NCI-H526 (cell line): ENCODE measurements around the gene ELOA.
"Not testable (repeated sequence)": the region's sequence is repeated elsewhere in the genome, so short reads cannot be mapped to it uniquely, and the experiment has no call there.

Experiments
- DNase-seq, 2 experiments: peaks; one replicate each; lab custom pipeline; 2025; lab: John Stamatoyannopoulos, UW

Gene ELOA

GRCh38 chr1:23783141-23783540 lies 39.9 kb downstream of the ELOA start:
- not testable (repeated sequence) for DNase-seq

- DNase-seq: no peak
These were observed 41.6 kb downstream of the ELOA start for GRCh38 chr1:23784846-23785245.

- DNase-seq: no peak
These were observed 44.4 kb downstream of the ELOA start for GRCh38 chr1:23787701-23788100.

GRCh38 chr1:23788695-23789094 lies 45.4 kb downstream of the ELOA start:
- DNase-seq: no peak

- DNase-seq: peak; percentile 83 to 96
These were observed 47.6 kb downstream of the ELOA start, which contains the start of gene LYPLA2 for GRCh38 chr1:23790696-23791515. Gene LYPLA2, plus strand, starts transcription at chr1:23791145. Its CDS starts 1,538 bp downstream, at chr1:23792683.

- DNase-seq: peak; percentile 18 to 52
These were observed 48.3 kb downstream of the ELOA start for GRCh38 chr1:23791516-23792047.

- no peak for DNase-seq
These were observed 49.1 kb downstream of the ELOA start for GRCh38 chr1:23792151-23792945.

DNA sequence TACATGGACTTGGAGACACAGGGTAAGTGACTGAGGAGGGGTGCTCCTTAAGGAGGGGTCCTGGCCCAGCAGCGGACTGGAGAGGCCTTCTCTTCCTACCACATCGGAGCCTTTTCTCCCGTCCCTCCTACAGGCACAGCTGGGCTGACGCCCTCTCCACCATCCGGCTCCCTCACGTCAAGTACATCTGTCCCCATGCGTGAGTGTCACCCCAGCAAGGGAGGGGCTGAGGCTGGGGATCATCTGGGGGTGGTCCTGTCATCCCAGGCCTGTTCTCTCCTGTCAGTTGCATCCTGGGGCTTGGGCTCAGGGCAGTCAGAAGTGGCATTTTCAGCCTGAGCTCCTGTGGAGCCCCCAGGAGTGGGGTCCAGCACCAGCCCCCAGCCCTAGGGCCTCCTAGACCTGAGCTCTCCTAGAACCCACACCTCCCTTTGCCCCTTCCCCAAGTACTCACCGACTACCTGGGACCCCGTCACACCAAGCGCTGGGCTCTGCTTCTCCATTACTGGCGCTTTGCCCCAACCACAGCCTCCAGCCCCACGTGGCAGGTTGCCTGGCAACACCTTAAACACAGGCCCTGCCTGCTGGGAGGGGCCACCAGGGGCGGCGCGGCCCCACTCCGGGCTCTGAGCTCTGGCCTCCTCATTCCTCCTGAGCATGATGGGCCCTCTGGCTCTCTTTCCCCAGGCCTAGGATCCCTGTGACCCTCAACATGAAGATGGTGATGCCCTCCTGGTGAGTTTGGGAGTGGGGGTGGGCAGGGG lies 49.9 kb downstream of the ELOA start:
- DNase-seq: peak in 1 of 2 experiments; percentile 45

DNA sequence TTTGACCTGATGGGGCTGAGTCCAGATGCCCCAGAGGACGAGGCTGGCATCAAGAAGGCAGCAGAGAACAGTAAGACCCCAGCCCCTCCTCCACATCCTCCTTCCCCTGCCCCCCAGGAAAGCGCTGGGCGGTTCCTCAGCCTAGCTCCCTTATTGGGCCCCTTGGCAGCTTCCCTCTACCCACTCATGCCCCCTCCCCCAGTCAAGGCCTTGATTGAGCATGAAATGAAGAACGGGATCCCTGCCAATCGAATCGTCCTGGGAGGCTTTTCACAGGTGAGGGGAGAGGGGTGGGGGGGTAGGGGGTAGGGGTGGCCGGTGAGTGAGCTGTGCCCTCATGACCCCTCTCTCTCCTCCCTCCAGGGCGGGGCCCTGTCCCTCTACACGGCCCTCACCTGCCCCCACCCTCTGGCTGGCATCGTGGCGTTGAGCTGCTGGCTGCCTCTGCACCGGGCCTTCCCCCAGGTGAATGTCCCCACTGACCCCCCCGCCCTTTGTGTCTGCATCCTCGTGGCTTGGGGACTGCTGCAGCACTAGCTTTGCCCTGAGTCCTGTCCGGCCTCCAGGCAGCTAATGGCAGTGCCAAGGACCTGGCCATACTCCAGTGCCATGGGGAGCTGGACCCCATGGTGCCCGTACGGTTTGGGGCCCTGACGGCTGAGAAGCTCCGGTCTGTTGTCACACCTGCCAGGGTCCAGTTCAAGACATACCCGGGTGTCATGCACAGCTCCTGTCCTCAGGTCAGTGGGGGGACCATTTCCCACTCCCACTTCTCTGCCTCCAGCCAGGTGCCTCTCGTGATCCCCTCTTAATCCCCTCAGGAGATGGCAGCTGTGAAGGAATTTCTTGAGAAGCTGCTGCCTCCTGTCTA lies 50.8 kb downstream of the ELOA start:
- DNase-seq: no peak

- DNase-seq: not testable (repeated sequence)
These were observed 51.5 kb downstream of the ELOA start for GRCh38 chr1:23794732-23795182.

- no peak for DNase-seq
These were observed 52.6 kb downstream of the ELOA start for GRCh38 chr1:23795676-23796465.

DNA sequence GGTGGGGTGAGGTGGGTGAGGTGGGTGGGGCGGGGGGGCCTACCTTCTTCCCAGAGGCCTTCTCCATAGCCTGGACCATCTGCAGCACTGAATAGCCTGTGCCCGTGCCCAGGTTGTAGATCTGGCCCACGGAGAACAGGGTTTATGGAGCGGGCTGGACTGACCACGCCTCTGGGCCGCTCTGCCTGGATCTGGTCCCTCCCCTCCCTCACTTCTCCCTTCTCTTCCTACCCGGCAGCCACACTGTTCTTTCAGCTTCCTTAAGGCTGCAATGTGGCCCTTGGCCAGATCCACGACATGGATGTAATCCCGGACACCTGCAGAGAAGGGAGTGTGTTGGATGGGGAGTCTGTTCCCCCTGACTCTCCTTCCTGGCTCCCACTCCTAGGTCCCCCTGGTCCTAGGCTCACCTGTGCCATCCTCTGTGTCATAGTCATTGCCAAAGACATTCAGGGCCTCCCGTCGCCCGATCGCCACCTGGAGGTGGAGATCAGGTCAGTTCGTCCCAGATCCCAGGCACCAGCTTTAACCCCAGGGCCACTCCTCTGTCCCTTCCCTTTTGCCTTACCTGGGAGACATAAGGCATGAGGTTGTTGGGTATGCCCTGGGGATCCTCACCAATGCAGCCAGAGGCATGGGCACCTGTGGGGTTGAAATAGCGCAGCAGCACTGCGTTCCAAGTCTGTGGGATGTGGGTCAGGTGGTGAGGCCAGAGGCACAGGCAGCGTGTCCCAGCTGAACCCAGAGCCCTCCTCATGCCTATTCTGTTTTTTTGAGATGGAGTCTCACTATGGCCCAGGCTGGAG lies 53.4 kb downstream of the ELOA start:
- peak in 1 of 2 experiments; percentile 22 for DNase-seq

DNA sequence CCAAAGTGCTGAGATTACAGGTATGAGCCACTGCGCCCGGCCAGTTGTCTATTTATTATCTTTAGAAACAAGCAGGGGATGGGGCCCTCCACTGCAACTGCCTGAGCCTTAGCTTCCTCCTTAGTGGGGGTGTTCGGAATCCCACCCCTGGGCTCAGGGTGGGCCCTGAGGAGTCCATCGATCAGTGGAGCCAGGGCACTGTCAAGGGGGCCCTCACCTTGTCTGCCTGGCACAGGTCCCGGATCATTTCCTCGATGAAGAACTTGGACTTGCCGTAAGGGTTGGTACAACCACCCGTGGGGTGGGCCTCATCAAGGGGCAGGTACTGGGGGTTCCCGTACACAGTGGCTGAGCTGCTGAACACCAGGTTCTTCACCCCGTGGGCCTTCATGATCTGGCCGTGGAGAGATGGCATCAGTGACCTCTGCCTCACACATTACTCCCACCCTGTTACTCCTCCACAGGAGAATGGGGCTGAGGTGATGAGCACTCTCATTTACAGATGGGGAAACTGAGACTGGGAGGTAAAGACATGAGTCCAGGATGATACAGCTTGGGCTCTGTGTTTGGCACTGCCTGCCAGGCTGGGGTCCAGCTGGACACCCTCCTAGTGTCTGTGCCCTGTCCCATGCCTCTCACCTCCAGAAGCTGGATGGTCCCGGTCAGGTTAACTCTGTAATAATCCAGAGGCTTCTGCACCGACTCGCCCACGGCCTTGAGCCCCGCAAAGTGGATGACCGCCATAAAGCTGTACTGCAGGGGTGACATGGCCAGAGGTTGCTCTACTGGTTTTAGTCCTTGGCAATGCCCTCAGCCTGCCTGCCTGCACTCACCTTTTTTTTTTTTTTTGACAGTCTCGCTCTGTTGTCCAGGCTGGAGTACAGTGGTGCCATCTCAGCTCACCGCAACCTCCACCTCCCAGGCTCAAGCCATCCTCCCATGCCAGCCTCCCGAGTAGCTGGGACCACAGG lies 54.5 kb downstream of the ELOA start:
- DNase-seq: no peak

- no peak for DNase-seq
These were observed 55.4 kb downstream of the ELOA start for GRCh38 chr1:23798662-23799142.

- DNase-seq: no peak
These were observed 55.9 kb downstream of the ELOA start for GRCh38 chr1:23799255-23799569.

DNA sequence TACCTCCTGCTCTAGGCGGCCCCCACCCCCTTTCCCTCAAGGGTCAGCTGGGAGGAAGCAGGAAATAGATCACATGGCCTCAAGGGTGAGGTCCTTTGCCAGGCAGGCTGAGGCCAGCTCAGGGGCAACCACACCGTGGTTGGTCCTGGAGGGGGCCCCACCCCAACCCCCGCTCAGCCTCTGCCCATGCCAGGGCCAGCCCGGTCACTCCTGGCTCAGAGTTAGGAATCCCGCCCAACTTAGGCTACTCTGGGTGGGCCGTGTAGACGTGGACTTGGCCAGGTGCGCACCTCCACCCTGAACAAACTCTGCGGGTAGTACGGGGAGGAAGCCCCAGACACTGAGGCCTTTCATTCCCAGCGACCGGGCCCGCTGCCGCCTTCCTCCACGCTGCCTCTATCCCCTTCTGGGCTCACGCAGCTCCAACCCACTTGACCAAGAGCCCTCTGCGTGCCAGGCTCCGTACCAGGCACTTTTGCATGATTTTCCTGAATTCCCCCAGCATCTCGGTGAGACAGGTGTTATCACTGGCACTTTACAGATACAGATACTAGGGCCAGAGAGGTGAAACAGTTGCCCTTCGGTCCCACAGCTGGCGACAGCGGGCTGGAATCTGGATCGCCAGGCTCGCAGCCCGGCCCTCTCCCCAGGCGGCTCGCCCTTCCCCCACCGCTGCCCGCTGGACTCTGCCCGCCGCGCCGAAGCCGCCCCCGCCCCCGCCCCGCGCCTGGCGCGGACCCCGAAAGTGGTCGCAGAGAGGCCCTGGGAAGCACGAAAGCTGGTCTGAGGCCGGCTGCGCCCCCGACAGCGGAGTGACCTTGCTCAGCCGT lies 56.5 kb downstream of the ELOA start:
- DNase-seq: peak in 1 of 2 experiments; percentile 49
